H1 (cell line): Measurements from ENCODE around the gene ZNF672. TPM values are rescaled to one million over a fixed set of nuclear protein-coding genes. Genes with fewer than 3 reads are reported as not detected.

Experiments used
- CTCF ChIA-PET: fragments of 300-600 bp; sonication (Branson Sonifier 250); formaldehyde crosslinking; loops from one replicate; lab custom pipeline; 2021; ENCODE audit not compliant: partially characterized antibody; lab: Charles Lee
- POLR2A ChIA-PET: fragments of 300-600 bp; sonication (Branson Sonifier 250); formaldehyde crosslinking; loops from one replicate; lab custom pipeline; 2021; ENCODE audit warnings: inconsistent platforms; ENCODE audit not compliant: partially characterized antibody; lab: Charles Lee
- DNase-seq, 2 experiments: peaks; one replicate each; pipeline versions ENCODE4 v3.0.0 to v3.0.0-alpha.2; 2010 to 2022; ENCODE audit warnings: low spot score in 2 of 2, low read depth in 1 of 2, mixed read lengths in 1 of 2
- FAIRE-seq: peaks from 2 replicates; lab custom pipeline; 2011; peaks lifted over from hg19 to GRCh38; lab: Jason Lieb, UNC
- H2AFZ ChIP-seq: 2 replicates; pipeline ENCODE4 v1.8.1; 2012; ENCODE audit warnings: low read length, inconsistent platforms
- H2AK5ac ChIP-seq: 2 replicates; pipeline ENCODE4 v1.6.1; 2013; ENCODE audit warnings: low read depth, low read length
- H2BK120ac ChIP-seq: replicated peaks from 2 replicates; pipeline ENCODE3; 2013; ENCODE audit warnings: low read depth, low read length, inconsistent platforms
- H2BK12ac ChIP-seq: 2 replicates; pipeline ENCODE4 v1.6.1; 2013; ENCODE audit warnings: low read depth, low read length
- H2BK15ac ChIP-seq: 2 replicates; pipeline ENCODE4 v1.6.1; 2013; ENCODE audit warnings: low read length
- H2BK20ac ChIP-seq: 2 replicates; pipeline ENCODE4 v1.6.1; 2013; ENCODE audit warnings: low read length
- H2BK5ac ChIP-seq: 2 replicates; pipeline ENCODE4 v1.6.1; 2013; ENCODE audit warnings: low read depth, low read length
- H3K14ac ChIP-seq: 2 replicates; pipeline ENCODE4 v1.6.1; 2013; ENCODE audit warnings: inconsistent platforms; ENCODE audit not compliant: insufficient read length
- H3K18ac ChIP-seq: 2 replicates; pipeline ENCODE4 v1.6.1; 2013; ENCODE audit warnings: low read length; ENCODE audit errors: extremely low read depth
- H3K23ac ChIP-seq: 2 replicates; pipeline ENCODE4 v1.6.1; 2013; ENCODE audit warnings: inconsistent platforms; ENCODE audit not compliant: insufficient read length
- H3K23me2 ChIP-seq: 2 replicates; pipeline ENCODE4 v1.6.1; 2013; ENCODE audit warnings: low read depth, low read length
- H3K27ac ChIP-seq: 2 replicates; pipeline ENCODE4 v1.6.1; 2011; ENCODE audit warnings: low read depth, low read length, inconsistent platforms
- H3K27me3 ChIP-seq, 4 experiments: replicated peaks in 1 of 4; 1 replicate in 1 of 4; 2 replicates in 3 of 4; pipeline versions ENCODE4 v1.6.1 to v1.8.1; 2011 to 2013; ENCODE audit warnings: low read length in 3 of 4, mild to moderate bottlenecking in 3 of 4, inconsistent platforms in 2 of 4, mixed read lengths in 2 of 4, moderate library complexity in 1 of 4; ENCODE audit not compliant: control insufficient read depth in 3 of 4, insufficient read depth in 3 of 4; ENCODE audit errors: extremely low read depth in 1 of 4
- H3K36me3 ChIP-seq, 4 experiments: 2 replicates each; pipeline versions ENCODE4 v1.6.1 to v1.8.1; 2011 to 2013; ENCODE audit warnings: mild to moderate bottlenecking in 4 of 4, low read length in 3 of 4, moderate library complexity in 2 of 4, control low read depth in 1 of 4, inconsistent platforms in 1 of 4; ENCODE audit not compliant: insufficient read depth in 4 of 4, control insufficient read depth in 2 of 4
- H3K4ac ChIP-seq: replicated peaks from 2 replicates; pipeline ENCODE3; 2013; ENCODE audit warnings: low read length, low read depth, mixed read lengths, inconsistent platforms; ENCODE audit not compliant: insufficient read length
- H3K4me1 ChIP-seq, 4 experiments: replicated peaks in 1 of 4; 1 replicate in 1 of 4; 2 replicates in 3 of 4; pipeline versions ENCODE4 v1.6.1 to v1.8.1; 2011 to 2013; ENCODE audit warnings: low read length in 3 of 4, inconsistent platforms in 2 of 4, mixed read lengths in 1 of 4; ENCODE audit not compliant: insufficient read depth in 4 of 4, control insufficient read depth in 3 of 4
- H3K4me2 ChIP-seq, 2 experiments: 2 replicates each; pipeline versions ENCODE4 v1.6.1 to v1.8.1; 2011 to 2013; ENCODE audit warnings: low read depth in 2 of 2, low read length in 2 of 2, control low read depth in 1 of 2, inconsistent platforms in 1 of 2, mild to moderate bottlenecking in 1 of 2; ENCODE audit not compliant: insufficient read depth in 1 of 2
- H3K4me3 ChIP-seq, 4 experiments: fragments of 200-600, 300-600 bp in 1 of 4; sonication (generic), shearing (Covaris generic), sonication (Bioruptor Twin) in 1 of 4; 2 replicates each; pipeline versions ENCODE4 v1.5.1 to v1.8.1; 2011 to 2016; ENCODE audit warnings: low read length in 4 of 4, low read depth in 3 of 4, control low read depth in 2 of 4, inconsistent platforms in 2 of 4, mild to moderate bottlenecking in 2 of 4, mixed read lengths in 1 of 4, moderate library complexity in 1 of 4; ENCODE audit not compliant: insufficient read depth in 2 of 4; ENCODE audit errors: extremely low read depth in 1 of 4
- H3K56ac ChIP-seq: replicated peaks from 2 replicates; pipeline ENCODE3; 2013; ENCODE audit warnings: low read depth, mild to moderate bottlenecking, mixed read lengths, low read length, inconsistent platforms; ENCODE audit not compliant: insufficient read length
- H3K79me1 ChIP-seq: 2 replicates; pipeline ENCODE4 v1.6.1; 2013; ENCODE audit warnings: low read depth, low read length, control low read depth
- H3K79me2 ChIP-seq, 2 experiments: 2 replicates each; pipeline versions ENCODE4 v1.6.1 to v1.8.1; 2012 to 2013; ENCODE audit warnings: low read length in 2 of 2, mild to moderate bottlenecking in 2 of 2, inconsistent platforms in 1 of 2; ENCODE audit not compliant: insufficient read depth in 2 of 2, control insufficient read depth in 1 of 2
- H3K9ac ChIP-seq, 4 experiments: replicated peaks in 1 of 4; 1 replicate in 1 of 4; 2 replicates in 3 of 4; pipeline versions ENCODE4 v1.6.1 to v1.8.1; 2011 to 2013; ENCODE audit warnings: low read depth in 3 of 4, low read length in 3 of 4, control low read depth in 2 of 4, mild to moderate bottlenecking in 2 of 4, moderate library complexity in 2 of 4, inconsistent platforms in 1 of 4; ENCODE audit errors: extremely low read depth in 1 of 4
- H3K9me3 ChIP-seq, 2 experiments: 2 replicates each; pipeline versions ENCODE4 v1.6.1 to v1.8.1; 2012 to 2013; ENCODE audit warnings: mild to moderate bottlenecking in 2 of 2, moderate library complexity in 2 of 2, control low read depth in 1 of 2, inconsistent platforms in 1 of 2, low read depth in 1 of 2, low read length in 1 of 2, mixed read lengths in 1 of 2; ENCODE audit not compliant: insufficient read depth in 2 of 2
- H4K20me1 ChIP-seq, 2 experiments: replicated peaks in 1 of 2; 2 replicates each; pipeline versions ENCODE3 to v1.8.1; 2011 to 2013; ENCODE audit warnings: inconsistent platforms in 2 of 2, low read length in 2 of 2, mild to moderate bottlenecking in 1 of 2; ENCODE audit not compliant: insufficient read depth in 2 of 2, control insufficient read depth in 1 of 2
- H4K5ac ChIP-seq: 2 replicates; pipeline ENCODE4 v1.6.1; 2013; ENCODE audit warnings: low read length, low read depth, mixed read lengths, inconsistent platforms; ENCODE audit not compliant: insufficient read length
- H4K8ac ChIP-seq: 2 replicates; pipeline ENCODE4 v1.8.0; 2013; ENCODE audit warnings: mild to moderate bottlenecking, moderate library complexity, low read length, inconsistent platforms; ENCODE audit not compliant: insufficient read depth; ENCODE audit errors: extremely low read depth
- H4K91ac ChIP-seq: replicated peaks from 2 replicates; pipeline ENCODE3; 2013; ENCODE audit warnings: low read length, mixed read lengths, inconsistent platforms; ENCODE audit not compliant: insufficient read length
- CREB1 ChIP-seq: IDR thresholded peaks from 2 replicates; pipeline ENCODE4 v1.6.1; 2012; ENCODE audit warnings: inconsistent platforms
- RAD21 ChIP-seq, 2 experiments: IDR thresholded peaks in 1 of 2; conservative IDR thresholded peaks in 1 of 2; 2 replicates each; pipeline ENCODE4 v1.6.1; 2011; ENCODE audit warnings: low read depth in 2 of 2, low read length in 2 of 2, improper control_type of control experiment in 1 of 2, inconsistent platforms in 1 of 2, mild to moderate bottlenecking in 1 of 2, moderate library complexity in 1 of 2
- WGBS, 2 experiments: shearing (Covaris generic) in 1 of 2; methylation state at CpG; one replicate each; pipeline versions ENCODE4 v1.1.6 to v1.1.7; 2013 to 2015; ENCODE audit warnings: low lambda C conversion rate in 2 of 2, mixed read lengths in 2 of 2, inconsistent platforms in 1 of 2, low coverage in 1 of 2, missing lambda C conversion rate in 1 of 2; ENCODE audit not compliant: insufficient replicate concordance in 2 of 2, insufficient coverage in 1 of 2, insufficient read length in 1 of 2; ENCODE audit errors: extremely low coverage in 1 of 2, missing lambda C conversion rate in 1 of 2; 5-methylcytosine and 5-hydroxymethylcytosine counted together
- polyA plus RNA-seq, 7 experiments: library from polyadenylated mRNA; depleted of rRNA in 3 of 7; stranded (reverse) in 5 of 7; unstranded in 2 of 7; fragments of >200 nt in 5 of 7; fragments of 200-250 nt in 2 of 7; gene quantifications; 1 replicate in 5 of 7; 2 replicates in 1 of 7; 4 replicates in 1 of 7; pipeline versions ENCODE4 v1.2.1 to v1.2.3, GENCODE V29; 2011 to 2013; ENCODE audit warnings: missing spikeins in 2 of 7, mixed read lengths in 2 of 7
- total RNA-seq: library from RNA; stranded (reverse); fragmentation: NEBNext Ultra II Directional; extraction: Animal tissue kit (Norgen Biotek cat#: 25700); gene quantifications from 2 replicates; pipeline ENCODE4 v1.2.1, GENCODE V29; 2021

Gene ZNF672
- total and polyA plus RNA-seq, 2 of the 8 experiments (the other 6 are each of a cell fraction or from before 2014, with no cell fraction given): 30.7 to 40.4 TPM

- no peak overlapping the region; a peak in 1 of 4 replicates for H3K4me2 ChIP-seq
- POLR2A ChIA-PET: interaction anchor here (0.9 to 3.9 kb wide), 6 partner anchors 8 to 39 kb away, joined by 3 to 16 read pairs (median 8); partner anchors contain the start of genes ZNF672 and ZNF692
These were observed 17.9 kb upstream of the ZNF672 start for GRCh38 chr1:248820041-248820585.

More at GRCh38 chr1:248820041-248820585, 17.9 kb upstream of the ZNF672 start:
- Histone ChIP-seq H2BK20ac (no peak overlapping the region), H3K27me3 (no peaks in the 10 kb centered on the region), H3K14ac (no peak overlapping the region), H3K23me2 (no peaks in the 10 kb centered on the region; the same call in 1 of the 2 replicates), H3K56ac (no peak overlapping the region), H4K91ac (no peak overlapping the region), H3K36me3 (peaks cover 0 to 30% (median 12%) of the 10 kb centered on the region in 4 experiments; a peak in 6 of 8 replicates), H3K4me1 (peaks cover 2 to 7% (median 3%) of the 10 kb centered on the region in 4 experiments; a peak in 6 of 7 replicates), H3K18ac (no peak overlapping the region), H2BK120ac (no peak overlapping the region), H3K4ac (no peak overlapping the region), H2AK5ac (no peak overlapping the region), H3K79me1 (peaks cover 17% of the 10 kb centered on the region), H2BK5ac (no peak overlapping the region), H4K20me1 (peaks cover 0 to 10% of the 10 kb centered on the region in 2 experiments), H3K23ac (no peak overlapping the region), H2BK15ac (0 out of 2 replicates have a peak overlapping the region, but pooled peaks have one; percentile 0), H4K8ac (no peak overlapping the region), H3K27ac (no peak overlapping the region), H4K5ac (no peak overlapping the region), H2AFZ (no peak overlapping the region), H3K79me2 (peaks cover 0 to 63% of the 10 kb centered on the region in 2 experiments; a peak in 3 of 4 replicates), H3K9ac (no peak overlapping the region), H2BK12ac (no peak overlapping the region), H3K9me3 (no peaks in the 10 kb centered on the region), H3K4me3 (no peak overlapping the region)
- FAIRE-seq (no peak), DNase-seq (no peak)
- peak in 1 of 2 experiments; percentile 13; a peak in 1 of 4 replicates for TF ChIP-seq RAD21 (IDR thresholded peaks at IDR 0.05 in 1 of 2, conservative IDR thresholded peaks at IDR 0.05 in 1 of 2; ENCODE audit: low read depth in 2 of 2, low read length in 2 of 2)
- no peak for TF ChIP-seq CREB1
- 84% methylated on average over 7 of the region's 7 CpGs; no CpG with 5 or more reads in 1 of the 2 experiments for WGBS, 2 experiments
- CTCF ChIA-PET: interaction anchor here (0.6 to 1.7 kb wide), 8 partner anchors 9 to 1551 kb away, joined by 3 to 7 read pairs (median 4); partner anchors contain the start of gene ZNF692
